Measurements from ENCODE around the gene RGR. TPM values are rescaled to one million over a fixed set of nuclear protein-coding genes. Genes with fewer than 3 reads are reported as not detected.

Gene RGR
- total RNA-seq, 2 donors from 2014 or later: not detected

- Histone ChIP-seq H3K27ac (no peak overlapping the region), H3K4me3 (no peak overlapping the region), H3K27me3 (no peaks in the 10 kb centered on the region), H3K36me3 (no peaks in the 10 kb centered on the region), H3K9me3 (no peaks in the 10 kb centered on the region), H3K9ac (ENCODE audit: low read depth in 2 of 2, low read length in 2 of 2) (no peak overlapping the region), H3K4me1 (no peaks in the 10 kb centered on the region)
- no peak for DNase-seq
- no peak for TF ChIP-seq CTCF (IDR thresholded peaks at IDR 0.05)
- intact Hi-C loops (cut with DNase I): no loop called here
Observed at GRCh38 chr10:84217746-84218145, 27.1 kb upstream of the RGR start.

- Histone ChIP-seq H3K27ac (no peak overlapping the region), H3K4me1 (no peaks in the 10 kb centered on the region), H3K9ac (ENCODE audit: low read depth in 2 of 2, low read length in 2 of 2) (no peak overlapping the region), H3K36me3 (no peaks in the 10 kb centered on the region), H3K9me3 (no peaks in the 10 kb centered on the region), H3K27me3 (no peaks in the 10 kb centered on the region), H3K4me3 (no peak overlapping the region)
- intact Hi-C loops (cut with DNase I): no loop called here
- no peak for TF ChIP-seq CTCF (IDR thresholded peaks at IDR 0.05)
- no peak for DNase-seq
Observed at GRCh38 chr10:84221916-84222315, 22.9 kb upstream of the RGR start.

- Histone ChIP-seq H3K36me3 (no peaks in the 10 kb centered on the region), H3K27ac (no peak overlapping the region), H3K27me3 (no peaks in the 10 kb centered on the region), H3K9ac (ENCODE audit: low read depth in 2 of 2, low read length in 2 of 2) (no peak overlapping the region), H3K4me1 (no peaks in the 10 kb centered on the region), H3K4me3 (no peak overlapping the region), H3K9me3 (no peaks in the 10 kb centered on the region)
- intact Hi-C loops (cut with DNase I): no loop called here
- no peak for TF ChIP-seq CTCF (IDR thresholded peaks at IDR 0.05)
- DNase-seq: no peak
Observed at GRCh38 chr10:84224411-84225028, 20.3 kb upstream of the RGR start.

GRCh38 chr10:84225427-84226173 lies 19.3 kb upstream of the RGR start, which contains the start of gene LRIT2:
LRIT2 (minus strand) TSS chr10:84225544; CDS start chr10:84225520, 24 bp downstream.
- intact Hi-C loops (cut with DNase I): no loop called here

GRCh38 chr10:84226616-84227015 lies 18.2 kb upstream of the RGR start:
- DNase-seq: no peak
- intact Hi-C loops (cut with DNase I): no loop called here
- H3K4me1 ChIP-seq: no peaks in the 10 kb centered on the region

More at GRCh38 chr10:84225427-84226173, 19.3 kb upstream of the RGR start, which contains the start of gene LRIT2:
- no peak for TF ChIP-seq CTCF (IDR thresholded peaks at IDR 0.05)
- Histone ChIP-seq H3K36me3 (no peaks in the 10 kb centered on the region), H3K9ac (ENCODE audit: low read depth in 2 of 2, low read length in 2 of 2) (no peak within 1 kb of the TSS), H3K27ac (no peak within 1 kb of the TSS), H3K27me3 (no peaks in the 10 kb centered on the region), H3K9me3 (no peaks in the 10 kb centered on the region), H3K4me3 (no peak within 1 kb of the TSS), H3K4me1 (no peaks in the 10 kb centered on the region)
- no peak for DNase-seq

More at GRCh38 chr10:84226616-84227015, 18.2 kb upstream of the RGR start:
- H3K27ac ChIP-seq: no peak overlapping the region
- no peak overlapping the region for H3K9ac ChIP-seq (ENCODE audit: low read depth in 2 of 2, low read length in 2 of 2)
- H3K9me3 ChIP-seq: no peaks in the 10 kb centered on the region
- H3K36me3 ChIP-seq: no peaks in the 10 kb centered on the region
- no peak for TF ChIP-seq CTCF (IDR thresholded peaks at IDR 0.05)
- no peak overlapping the region for H3K4me3 ChIP-seq
- H3K27me3 ChIP-seq: no peaks in the 10 kb centered on the region
